ENCODE measurements around the gene SH2D3A.
"Not testable (repeated sequence)": the region's sequence is repeated elsewhere in the genome, so short reads cannot be mapped to it uniquely, and the experiment has no call there.

The SH2D3A gene

GRCh38 chr19:6807291-6807690, 40.1 kb upstream of the SH2D3A start:
- no peak for DNase-seq (ENCODE audit: low read depth)
- H3K4me3 ChIP-seq (ENCODE audit: low read depth, low read length): no peak overlapping the region
- TF ChIP-seq CTCF (conservative IDR thresholded peaks at IDR 0.05; ENCODE audit: low read depth, low read length): no peak

GRCh38 chr19:6806488-6806887, 39.3 kb upstream of the SH2D3A start:
- no peak for TF ChIP-seq CTCF (conservative IDR thresholded peaks at IDR 0.05; ENCODE audit: low read depth, low read length)
- DNase-seq (ENCODE audit: low read depth): no peak

GRCh38 chr19:6803036-6803404, 35.8 kb upstream of the SH2D3A start:
- no peak overlapping the region for H3K4me3 ChIP-seq (ENCODE audit: low read depth, low read length)
- TF ChIP-seq CTCF (conservative IDR thresholded peaks at IDR 0.05; ENCODE audit: low read depth, low read length): no peak
- DNase-seq (ENCODE audit: low read depth): no peak

More at GRCh38 chr19:6806488-6806887, 39.3 kb upstream of the SH2D3A start:
- H3K4me3 ChIP-seq (ENCODE audit: low read depth, low read length): no peak overlapping the region

GRCh38 chr19:6802336-6803035, 35.3 kb upstream of the SH2D3A start:
- DNase-seq (ENCODE audit: low read depth): no peak
- no peak overlapping the region for H3K4me3 ChIP-seq (ENCODE audit: low read depth, low read length)
- no peak for TF ChIP-seq CTCF (conservative IDR thresholded peaks at IDR 0.05; ENCODE audit: low read depth, low read length)

- TF ChIP-seq CTCF (conservative IDR thresholded peaks at IDR 0.05; ENCODE audit: low read depth, low read length): no peak
- no peak overlapping the region for H3K4me3 ChIP-seq (ENCODE audit: low read depth, low read length)
- peak; percentile 9 for DNase-seq (ENCODE audit: low read depth)
These were observed 34.4 kb upstream of the SH2D3A start for GRCh38 chr19:6801485-6802086.

GRCh38 chr19:6800991-6801484, 33.8 kb upstream of the SH2D3A start:
- no peak for TF ChIP-seq CTCF (conservative IDR thresholded peaks at IDR 0.05; ENCODE audit: low read depth, low read length)
- H3K4me3 ChIP-seq (ENCODE audit: low read depth, low read length): no peak overlapping the region
- DNase-seq (ENCODE audit: low read depth): peak; percentile 64

GRCh38 chr19:6800160-6800790, 33.0 kb upstream of the SH2D3A start:
- not testable (repeated sequence) for H3K4me3 ChIP-seq (ENCODE audit: low read depth, low read length); DNase-seq (ENCODE audit: low read depth)
